Measurements from ENCODE around the gene UBE2D4. TPM values are rescaled to one million over a fixed set of nuclear protein-coding genes. Genes with fewer than 3 reads are reported as not detected.

UBE2D4 gene
- total and polyA plus RNA-seq, 4 donors: 8.8 to 25.6 (median 17.2) TPM

DNA sequence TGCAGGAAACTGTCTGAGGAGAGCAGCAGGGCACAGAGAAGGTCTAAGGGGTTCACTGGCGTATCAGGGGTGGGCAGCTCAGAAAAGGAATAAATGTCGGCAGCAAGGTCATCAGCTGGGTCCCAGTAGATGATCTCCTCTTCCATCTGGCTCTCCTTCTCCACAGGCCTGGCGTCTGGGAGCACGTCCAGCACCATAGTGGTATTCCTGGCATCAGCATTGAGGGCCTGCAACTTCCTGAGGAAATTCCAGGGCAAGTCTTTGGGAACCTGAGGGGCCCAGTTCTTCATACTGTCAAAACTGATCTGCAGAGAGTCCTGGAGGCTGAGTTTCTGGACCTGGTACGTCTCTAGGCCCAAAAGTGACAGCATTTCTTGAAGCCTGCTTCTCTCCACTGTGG lies 47.4 kb upstream of the UBE2D4 start:
- WGBS, 2 donors: 73 to 84% methylated on average over 5 of the region's 5 CpGs
- H3K27me3 ChIP-seq (ENCODE audit: control insufficient read depth in 3 of 3, insufficient read depth in 3 of 3, low read length in 2 of 3): no peaks in the 10 kb centered on the region

GRCh38 chr7:43879477-43879876 lies 46.8 kb upstream of the UBE2D4 start:
- Histone ChIP-seq H3K36me3 (ENCODE audit: control insufficient read depth in 4 of 4, insufficient read depth in 4 of 4, low read length in 4 of 4) (peaks cover 23 to 45% (median 40%) of the 10 kb centered on the region in 4 donors), H3K27ac (ENCODE audit: low read depth in 1 of 2, low read length in 1 of 2) (no peak overlapping the region), H3K9ac (ENCODE audit: insufficient read depth in 1 of 2, low read length in 2 of 2) (no peak overlapping the region), H3K9me3 (ENCODE audit: control insufficient read depth in 4 of 4, insufficient read depth in 3 of 4, low read length in 3 of 4) (no peaks in the 10 kb centered on the region), H3K4me3 (no peak overlapping the region), H3K27me3 (ENCODE audit: control insufficient read depth in 3 of 3, insufficient read depth in 3 of 3, low read length in 2 of 3) (no peaks in the 10 kb centered on the region), H3K4me1 (ENCODE audit: control insufficient read depth in 5 of 5, insufficient read depth in 5 of 5, low read length in 5 of 5) (peaks cover 0 to 8% (median 0%) of the 10 kb centered on the region in 5 donors)
- DNase-seq: no peak
- ATAC-seq (ENCODE audit: insufficient read depth, low FRiP score): no peak
- TF ChIP-seq, protein P1, sequence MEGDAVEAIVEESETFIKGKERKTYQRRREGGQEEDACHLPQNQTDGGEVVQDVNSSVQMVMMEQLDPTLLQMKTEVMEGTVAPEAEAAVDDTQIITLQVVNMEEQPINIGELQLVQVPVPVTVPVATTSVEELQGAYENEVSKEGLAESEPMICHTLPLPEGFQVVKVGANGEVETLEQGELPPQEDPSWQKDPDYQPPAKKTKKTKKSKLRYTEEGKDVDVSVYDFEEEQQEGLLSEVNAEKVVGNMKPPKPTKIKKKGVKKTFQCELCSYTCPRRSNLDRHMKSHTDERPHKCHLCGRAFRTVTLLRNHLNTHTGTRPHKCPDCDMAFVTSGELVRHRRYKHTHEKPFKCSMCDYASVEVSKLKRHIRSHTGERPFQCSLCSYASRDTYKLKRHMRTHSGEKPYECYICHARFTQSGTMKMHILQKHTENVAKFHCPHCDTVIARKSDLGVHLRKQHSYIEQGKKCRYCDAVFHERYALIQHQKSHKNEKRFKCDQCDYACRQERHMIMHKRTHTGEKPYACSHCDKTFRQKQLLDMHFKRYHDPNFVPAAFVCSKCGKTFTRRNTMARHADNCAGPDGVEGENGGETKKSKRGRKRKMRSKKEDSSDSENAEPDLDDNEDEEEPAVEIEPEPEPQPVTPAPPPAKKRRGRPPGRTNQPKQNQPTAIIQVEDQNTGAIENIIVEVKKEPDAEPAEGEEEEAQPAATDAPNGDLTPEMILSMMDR (IDR thresholded peaks at IDR 0.05; ENCODE audit: control extremely low read depth, extremely low read depth): no peak
- 77 to 93% methylated on average over 2 of the region's 2 CpGs for WGBS, 2 donors

More for the DNA sequence above, 47.4 kb upstream of the UBE2D4 start:
- H3K9ac ChIP-seq (ENCODE audit: insufficient read depth in 1 of 2, low read length in 2 of 2): no peak overlapping the region
- H3K9me3 ChIP-seq (ENCODE audit: control insufficient read depth in 4 of 4, insufficient read depth in 3 of 4, low read length in 3 of 4): no peaks in the 10 kb centered on the region
- ATAC-seq (ENCODE audit: insufficient read depth, low FRiP score) (no peak), DNase-seq (no peak)
- H3K4me3 ChIP-seq: no peak overlapping the region
- H3K4me1 ChIP-seq (ENCODE audit: control insufficient read depth in 5 of 5, insufficient read depth in 5 of 5, low read length in 5 of 5): peaks cover 0 to 8% (median 0%) of the 10 kb centered on the region in 5 donors
- peaks cover 23 to 42% (median 37%) of the 10 kb centered on the region in 4 donors for H3K36me3 ChIP-seq (ENCODE audit: control insufficient read depth in 4 of 4, insufficient read depth in 4 of 4, low read length in 4 of 4)
- TF ChIP-seq, protein P1 (IDR thresholded peaks at IDR 0.05; ENCODE audit: control extremely low read depth, extremely low read depth): no peak
- H3K27ac ChIP-seq (ENCODE audit: low read depth in 1 of 2, low read length in 1 of 2): peak overlapping the region in 1 of 2 donors; percentile 37

DNA sequence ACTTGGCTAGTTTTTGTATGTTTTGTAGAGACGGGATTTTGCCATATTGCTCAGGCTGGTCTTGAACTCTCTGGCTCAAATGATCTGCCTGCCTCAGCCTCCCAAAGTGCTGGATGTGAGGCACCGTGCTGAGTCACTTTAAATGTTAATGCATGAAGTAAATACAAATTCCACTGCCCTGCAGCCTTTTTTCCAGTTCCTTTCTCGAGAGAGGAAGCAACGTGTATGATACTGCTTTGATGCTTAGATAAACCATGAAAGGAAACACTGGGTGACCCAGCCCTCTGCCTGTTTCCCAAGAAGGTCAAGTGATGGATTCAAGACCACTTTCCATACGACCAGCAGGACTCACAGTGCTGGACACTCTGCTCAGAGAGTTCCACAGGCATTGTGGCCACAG lies 45.6 kb upstream of the UBE2D4 start:
- Histone ChIP-seq H3K9me3 (ENCODE audit: control insufficient read depth in 4 of 4, insufficient read depth in 3 of 4, low read length in 3 of 4) (no peaks in the 10 kb centered on the region), H3K27me3 (ENCODE audit: control insufficient read depth in 3 of 3, insufficient read depth in 3 of 3, low read length in 2 of 3) (no peaks in the 10 kb centered on the region), H3K27ac (ENCODE audit: low read depth in 1 of 2, low read length in 1 of 2) (peak overlapping the region in 1 of 2 donors; percentile 52), H3K4me3 (no peak overlapping the region), H3K9ac (ENCODE audit: insufficient read depth in 1 of 2, low read length in 2 of 2) (no peak overlapping the region), H3K4me1 (ENCODE audit: control insufficient read depth in 5 of 5, insufficient read depth in 5 of 5, low read length in 5 of 5) (peaks cover 0 to 8% (median 0%) of the 10 kb centered on the region in 5 donors), H3K36me3 (ENCODE audit: control insufficient read depth in 4 of 4, insufficient read depth in 4 of 4, low read length in 4 of 4) (peaks cover 20 to 41% (median 39%) of the 10 kb centered on the region in 4 donors)
- WGBS, 2 donors: 64 to 68% methylated on average over 5 of the region's 5 CpGs
- TF ChIP-seq, protein P1 (IDR thresholded peaks at IDR 0.05; ENCODE audit: control extremely low read depth, extremely low read depth): no peak
- DNase-seq (no peak), ATAC-seq (ENCODE audit: insufficient read depth, low FRiP score) (no peak)

- Histone ChIP-seq H3K36me3 (ENCODE audit: control insufficient read depth in 4 of 4, insufficient read depth in 4 of 4, low read length in 4 of 4) (peaks cover 3 to 31% (median 23%) of the 10 kb centered on the region in 4 donors), H3K9me3 (ENCODE audit: control insufficient read depth in 4 of 4, insufficient read depth in 3 of 4, low read length in 3 of 4) (no peaks in the 10 kb centered on the region), H3K4me1 (ENCODE audit: control insufficient read depth in 5 of 5, insufficient read depth in 5 of 5, low read length in 5 of 5) (peaks cover 0 to 2% (median 0%) of the 10 kb centered on the region in 5 donors), H3K27ac (ENCODE audit: low read depth in 1 of 2, low read length in 1 of 2) (no peak overlapping the region), H3K4me3 (no peak overlapping the region), H3K9ac (ENCODE audit: insufficient read depth in 1 of 2, low read length in 2 of 2) (no peak overlapping the region), H3K27me3 (ENCODE audit: control insufficient read depth in 3 of 3, insufficient read depth in 3 of 3, low read length in 2 of 3) (no peaks in the 10 kb centered on the region)
- no peak for DNase-seq
- no peak for ATAC-seq (ENCODE audit: insufficient read depth, low FRiP score)
- WGBS, 2 donors: 78 to 81% methylated on average over 4 of the region's 4 CpGs
- TF ChIP-seq, protein P1 (IDR thresholded peaks at IDR 0.05; ENCODE audit: control extremely low read depth, extremely low read depth): no peak
Measured at GRCh38 chr7:43884209-43884608, 42.0 kb upstream of the UBE2D4 start.

All from lung (tissue), 12 donors.